HG03469 (cell line): ENCODE measurements around the gene PRAMEF11.
"Not testable (repeated sequence)": the region's sequence is repeated elsewhere in the genome, so short reads cannot be mapped to it uniquely, and the experiment has no call there.

Source experiments
- ATAC-seq: cut with Tn5 transposase; IDR thresholded peaks from one replicate; pipeline ENCODE4 v1.9.1; 2021; ENCODE audit warnings: mild to moderate bottlenecking, moderate library complexity, moderate number of reproducible peaks; ENCODE audit not compliant: unreplicated experiment

PRAMEF11 gene

GRCh38 chr1:12831310-12831709 is at the start of gene PRAMEF11:
TSS of gene PRAMEF11 (minus strand) at chr1:12831410. CDS start at chr1:12828789, 2,621 bp downstream.
- not testable (repeated sequence) for ATAC-seq

GRCh38 chr1:12878453-12878852 is 47.2 kb upstream of the PRAMEF11 start:
- ATAC-seq = not testable (repeated sequence)

GRCh38 chr1:12863131-12863880 is 32.1 kb upstream of the PRAMEF11 start:
- ATAC-seq = not testable (repeated sequence)

- ATAC-seq = not testable (repeated sequence)
Observed at GRCh38 chr1:12856786-12857185, 25.6 kb upstream of the PRAMEF11 start, which contains the start of gene PRAMEF2. TSS of gene PRAMEF2 (plus strand) at chr1:12857086. CDS start at chr1:12859010, 1,924 bp downstream.

- ATAC-seq = no peak
Observed at GRCh38 chr1:12851779-12852178, 20.6 kb upstream of the PRAMEF11 start.

- not testable (repeated sequence) for ATAC-seq
Observed at GRCh38 chr1:12848620-12849019, 17.4 kb upstream of the PRAMEF11 start, which contains the start of gene HNRNPCL1. TSS of gene HNRNPCL1 (minus strand) at chr1:12848720. CDS start at chr1:12848289, 431 bp downstream.

- ATAC-seq = not testable (repeated sequence)
Observed at GRCh38 chr1:12833251-12833650, 2.0 kb upstream of the PRAMEF11 start.

GRCh38 chr1:12819061-12819460 is 12.1 kb downstream of the PRAMEF11 start:
- ATAC-seq = not testable (repeated sequence)

- ATAC-seq = no peak
Observed at GRCh38 chr1:12811409-12811784, 19.8 kb downstream of the PRAMEF11 start.

GRCh38 chr1:12810691-12811408 is 20.4 kb downstream of the PRAMEF11 start:
- ATAC-seq = no peak

GRCh38 chr1:12809933-12810332 is 21.3 kb downstream of the PRAMEF11 start:
- ATAC-seq = no peak

- no peak for ATAC-seq
Observed at GRCh38 chr1:12799730-12800129, 31.5 kb downstream of the PRAMEF11 start.

GRCh38 chr1:12798911-12799310 is 32.3 kb downstream of the PRAMEF11 start:
- ATAC-seq = no peak

GRCh38 chr1:12791097-12791496 is 40.1 kb downstream of the PRAMEF11 start, which contains the start of gene PRAMEF1:
TSS of gene PRAMEF1 (plus strand) at chr1:12791397. CDS start at chr1:12793228, 1,831 bp downstream.
- ATAC-seq = not testable (repeated sequence)

- not testable (repeated sequence) for ATAC-seq
Observed at GRCh38 chr1:12784729-12785128, 46.5 kb downstream of the PRAMEF11 start.

- not testable (repeated sequence) for ATAC-seq
Observed at GRCh38 chr1:12783783-12784182, 47.4 kb downstream of the PRAMEF11 start.

- ATAC-seq = not testable (repeated sequence)
Observed at GRCh38 chr1:12781488-12781887, 49.7 kb downstream of the PRAMEF11 start.

GRCh38 chr1:12778907-12779306 is 52.3 kb downstream of the PRAMEF11 start:
- no peak for ATAC-seq

- no peak for ATAC-seq
Observed at GRCh38 chr1:12778061-12778460, 53.1 kb downstream of the PRAMEF11 start.

GRCh38 chr1:12776801-12777557 is 54.2 kb downstream of the PRAMEF11 start:
- no peak for ATAC-seq

- no peak for ATAC-seq
Observed at GRCh38 chr1:12775443-12775842, 55.8 kb downstream of the PRAMEF11 start.
